HG02642 (cell line): Measurements from ENCODE around the gene GLIS2.

ENCODE experiments used
- ATAC-seq: cut with Tn5 transposase; IDR thresholded peaks from one replicate; pipeline ENCODE4 v1.9.1; 2021; ENCODE audit warnings: mild to moderate bottlenecking; ENCODE audit not compliant: unreplicated experiment, poor library complexity

Gene GLIS2

DNA sequence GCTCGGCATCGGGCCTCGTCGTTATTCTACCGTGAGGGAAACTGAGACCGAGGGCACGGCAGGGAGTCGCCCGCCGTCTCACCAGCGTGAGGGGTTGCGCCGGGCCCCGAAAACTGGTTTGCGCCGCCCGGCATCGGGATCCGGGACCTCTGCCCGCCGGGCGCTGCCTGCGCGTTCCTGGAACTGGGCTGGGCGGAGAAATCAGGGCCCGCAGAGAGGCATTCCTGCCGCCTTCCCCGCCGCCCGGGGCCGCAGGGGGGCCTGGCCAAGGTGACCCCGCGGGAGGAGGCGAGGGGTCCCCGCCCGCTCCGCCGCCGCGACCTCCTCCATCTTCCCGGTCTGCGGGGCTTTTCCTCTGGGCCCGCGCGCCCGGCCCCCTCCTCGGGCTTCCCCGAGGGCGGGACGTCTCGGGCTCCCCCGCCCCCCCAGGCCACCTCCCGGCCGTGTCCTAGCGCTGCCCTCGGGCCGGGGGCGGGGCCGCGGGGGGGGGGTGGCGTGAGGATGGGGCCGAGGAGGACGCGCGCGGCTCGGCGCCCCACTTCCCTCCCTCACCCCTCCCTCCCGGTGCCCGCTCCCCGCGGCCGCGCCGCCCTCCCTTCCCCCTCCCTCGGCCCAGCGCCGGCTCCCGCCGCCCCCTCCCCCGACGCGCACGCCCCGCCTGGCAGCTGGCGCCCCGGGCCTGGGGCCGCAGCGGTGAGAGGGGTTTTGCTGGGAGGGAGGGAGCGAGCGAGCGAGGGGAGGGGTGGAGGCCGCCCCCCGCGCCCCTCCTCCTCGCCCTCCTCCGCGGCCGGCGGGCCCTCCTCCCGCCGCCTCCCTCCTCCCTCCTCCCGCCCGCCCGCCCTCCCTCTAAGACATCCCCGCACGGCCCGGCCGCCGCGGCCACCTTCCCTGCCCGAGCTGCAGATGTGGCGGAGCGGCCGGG, at the start of gene GLIS2:
GLIS2 (plus strand) TSS at position 882 of the 922 bp plus-strand sequence. CDS start 16,214 bp downstream, outside the sequence.
- no peak for ATAC-seq

DNA sequence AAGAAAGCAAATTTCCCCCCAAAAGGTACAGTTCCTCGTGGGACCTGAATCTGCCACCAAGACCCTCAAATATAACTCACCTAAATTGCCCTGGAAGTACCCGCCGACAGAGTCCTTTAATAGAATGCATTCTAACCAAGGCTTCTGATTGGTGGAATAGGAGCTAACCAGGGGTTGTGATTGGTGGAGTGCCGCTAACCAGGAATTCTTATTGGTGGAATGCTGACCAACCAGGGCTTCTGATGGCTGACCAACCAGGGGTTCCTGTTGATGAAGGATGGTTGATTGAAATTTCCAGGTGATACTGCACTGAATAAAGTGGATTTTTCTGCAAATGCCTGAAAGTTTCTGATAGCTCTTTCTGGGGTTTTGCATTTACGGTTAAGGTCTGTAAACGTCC, 49.5 kb upstream of the GLIS2 start:
- no peak for ATAC-seq

DNA sequence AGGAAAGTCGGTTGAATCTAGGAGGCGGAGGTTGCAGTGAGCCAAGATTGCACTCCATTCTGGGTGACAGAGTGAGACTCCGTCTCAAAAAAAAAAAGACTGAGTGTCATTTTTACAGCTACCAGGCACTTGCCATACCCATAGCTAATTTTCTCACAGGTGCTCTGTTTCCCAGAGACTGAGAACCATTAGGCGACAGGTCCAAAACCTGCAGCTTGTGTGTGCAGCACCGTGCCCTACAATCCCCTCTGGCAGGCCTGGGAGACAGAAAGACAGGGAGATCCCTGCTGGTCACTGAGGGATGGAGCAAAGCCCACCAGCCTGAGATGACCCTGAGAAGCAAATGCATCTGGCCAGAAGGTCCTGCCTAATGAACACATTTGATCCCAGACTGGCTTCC, 45.8 kb upstream of the GLIS2 start:
- no peak for ATAC-seq

DNA sequence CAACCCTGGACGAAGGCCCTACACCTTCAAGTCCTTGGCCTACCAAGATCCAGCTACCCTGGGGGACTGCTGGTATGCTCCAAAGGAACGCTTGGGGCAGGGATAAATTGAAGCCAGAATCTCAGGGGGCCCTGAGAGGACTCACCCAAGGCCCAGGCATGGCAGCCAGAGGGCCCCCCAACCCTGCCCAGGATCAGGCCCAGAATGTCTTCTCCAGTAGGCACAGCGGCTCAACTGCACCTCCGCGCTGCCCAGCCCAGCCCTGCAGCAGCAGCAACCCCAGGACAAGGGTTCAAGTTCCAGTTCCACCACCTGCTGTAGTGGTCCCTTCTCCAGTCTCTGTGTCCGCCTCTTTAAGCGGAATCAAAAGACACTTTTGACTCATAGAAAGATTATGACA, 45.3 kb upstream of the GLIS2 start:
- no peak for ATAC-seq

DNA sequence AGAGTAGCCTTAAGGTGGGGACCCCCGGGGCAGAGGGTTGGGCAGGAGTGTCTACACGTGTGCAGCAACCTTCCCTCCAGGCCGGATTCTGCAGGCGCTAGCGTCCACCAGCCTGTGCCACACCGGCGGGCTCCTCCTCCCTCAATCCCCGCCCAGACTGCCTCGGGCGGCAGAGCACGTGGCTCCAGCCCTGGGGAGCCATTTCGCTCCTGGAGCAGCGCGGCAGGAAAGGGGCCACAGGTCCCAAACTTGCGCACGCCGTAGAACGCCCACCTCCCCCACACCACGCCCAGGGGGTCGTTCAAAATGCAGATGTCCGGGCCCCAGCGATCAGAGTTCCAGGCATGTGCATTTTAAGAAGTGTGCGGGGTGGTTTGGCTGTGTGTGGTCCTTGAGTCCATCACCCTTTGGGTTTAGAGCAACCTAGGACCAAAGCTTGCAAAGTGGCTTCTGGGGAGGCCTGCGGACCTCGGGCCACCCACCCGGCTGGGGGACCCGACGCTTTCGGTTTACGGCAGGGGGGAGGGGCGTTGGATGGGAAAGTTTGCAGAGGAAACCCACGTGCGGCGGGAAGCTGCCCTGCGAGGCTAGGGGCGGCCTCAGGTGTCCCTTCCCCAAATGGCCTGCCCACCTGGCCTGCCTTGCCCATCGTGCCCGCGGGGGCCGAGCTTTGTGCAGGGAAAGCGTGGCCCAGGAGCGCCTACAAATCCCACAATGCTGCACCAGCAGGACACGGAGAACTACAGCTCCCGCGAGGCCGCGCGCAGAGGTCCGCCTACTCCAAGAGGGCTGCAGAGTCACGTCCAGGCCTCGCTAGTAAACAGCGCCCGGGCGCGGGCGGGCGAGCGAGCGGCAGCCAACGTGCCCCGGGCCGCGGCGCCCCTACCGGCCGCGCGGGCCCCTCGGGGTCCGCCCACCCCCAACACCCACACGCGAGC, 44.4 kb upstream of the GLIS2 start:
- peak; percentile 68 for ATAC-seq

DNA sequence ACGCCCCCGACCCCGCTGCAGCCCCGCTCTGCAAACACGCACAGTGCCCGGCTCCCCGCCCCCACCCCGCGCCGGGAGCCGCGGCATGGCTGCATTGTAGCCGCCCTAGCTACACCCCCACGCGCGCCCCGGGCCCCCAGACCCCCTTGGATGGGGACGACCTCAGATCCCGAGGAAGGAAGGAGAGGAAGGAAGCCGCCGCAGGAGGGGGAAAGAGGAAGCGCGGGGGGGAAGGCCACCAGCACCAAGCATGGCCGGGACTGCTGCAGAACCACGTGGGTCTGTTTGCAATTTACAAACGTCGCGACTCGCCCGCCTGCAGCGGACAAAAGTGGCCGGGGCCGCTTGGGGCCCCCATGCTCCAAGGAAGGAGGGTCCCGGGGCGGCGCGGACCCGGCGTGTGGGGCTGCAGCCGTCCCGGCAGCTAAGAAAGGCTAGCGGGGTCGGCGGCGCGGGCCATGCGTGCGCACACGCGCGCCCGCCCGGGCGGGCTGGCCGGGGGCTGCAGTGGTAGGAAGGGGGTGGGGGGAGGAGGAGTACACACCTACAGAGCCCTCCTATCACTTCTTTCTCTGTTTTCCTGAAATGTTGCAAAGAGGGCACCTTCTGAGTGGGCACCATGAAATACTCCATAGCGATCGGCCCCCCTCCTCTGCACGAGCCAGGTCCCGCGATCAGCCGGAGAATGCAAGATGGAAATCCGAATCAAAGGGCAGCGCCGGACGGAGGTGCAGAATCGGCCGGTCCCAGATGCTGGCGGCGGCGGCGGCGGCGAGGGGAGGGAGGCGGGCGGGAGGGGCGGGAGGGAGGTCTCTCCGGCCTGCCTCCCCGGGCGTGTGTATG, 43.5 kb upstream of the GLIS2 start:
- peak; percentile 12 for ATAC-seq

DNA sequence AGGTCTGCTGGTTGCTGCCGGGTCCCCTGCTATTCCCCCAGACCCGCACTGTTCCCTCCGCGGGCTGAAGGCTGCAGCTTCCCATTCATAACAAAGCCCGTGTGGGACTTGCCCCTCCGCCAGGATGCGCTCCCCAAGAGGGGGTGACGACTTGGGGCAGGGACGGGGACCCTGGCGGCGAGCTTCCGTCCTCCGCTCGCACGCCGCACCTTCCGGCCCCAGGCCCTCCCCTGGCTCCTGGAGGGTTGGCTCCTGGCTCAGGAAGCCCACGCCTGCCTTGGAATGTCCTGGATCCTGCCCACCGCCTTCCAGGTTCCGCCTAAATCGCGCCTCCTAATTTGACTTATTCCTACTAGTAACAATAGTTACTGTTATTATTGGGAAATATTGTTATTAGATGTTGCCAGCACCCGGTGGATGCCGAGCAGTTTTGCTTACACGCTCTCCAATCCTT, 42.0 kb upstream of the GLIS2 start:
- peak; percentile 20 for ATAC-seq

DNA sequence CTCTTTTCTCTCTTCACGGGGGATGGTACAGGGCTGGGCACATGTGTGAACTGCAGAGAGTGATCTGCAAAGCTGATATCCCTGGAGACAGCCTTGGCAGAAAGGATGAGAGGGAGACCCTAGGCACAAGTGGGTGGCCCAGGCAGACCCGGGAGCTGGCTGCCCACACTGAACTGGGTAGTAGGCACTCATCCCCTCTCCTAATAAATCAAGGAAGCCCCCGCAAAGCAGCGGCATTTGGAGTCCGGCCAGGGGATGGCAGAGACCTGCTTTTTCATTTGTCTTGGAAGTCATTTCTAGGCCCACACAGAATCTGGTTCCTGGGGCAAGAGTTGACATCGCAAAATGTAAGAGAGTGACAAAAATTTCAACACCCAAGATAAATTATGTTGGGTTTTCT, 40.0 kb upstream of the GLIS2 start:
- ATAC-seq = no peak

DNA sequence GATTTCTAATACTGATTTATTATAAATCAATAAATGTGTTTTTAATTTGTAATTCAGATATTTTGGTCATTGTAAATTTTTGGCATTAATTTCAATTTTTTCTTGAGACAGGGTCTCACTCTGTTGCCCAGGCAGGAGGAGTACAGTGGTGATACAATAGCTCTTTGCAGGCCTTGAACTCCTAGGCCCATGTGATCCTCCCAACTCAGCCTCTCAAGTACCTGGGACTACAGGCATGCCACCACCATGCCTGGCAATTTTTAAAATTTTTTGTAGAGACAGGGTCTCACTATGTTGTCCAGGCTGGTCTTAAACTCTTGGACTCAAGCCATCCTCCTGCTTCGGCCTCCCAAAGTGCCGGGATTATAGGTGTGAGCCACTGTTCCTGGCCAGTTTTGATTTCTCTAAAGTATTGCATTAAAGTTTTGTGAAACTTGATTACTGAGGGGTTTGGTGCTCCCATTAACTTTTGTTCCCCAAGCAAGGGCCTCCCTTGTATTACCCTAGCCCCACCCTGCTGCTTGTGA, 37.8 kb upstream of the GLIS2 start:
- no peak for ATAC-seq

DNA sequence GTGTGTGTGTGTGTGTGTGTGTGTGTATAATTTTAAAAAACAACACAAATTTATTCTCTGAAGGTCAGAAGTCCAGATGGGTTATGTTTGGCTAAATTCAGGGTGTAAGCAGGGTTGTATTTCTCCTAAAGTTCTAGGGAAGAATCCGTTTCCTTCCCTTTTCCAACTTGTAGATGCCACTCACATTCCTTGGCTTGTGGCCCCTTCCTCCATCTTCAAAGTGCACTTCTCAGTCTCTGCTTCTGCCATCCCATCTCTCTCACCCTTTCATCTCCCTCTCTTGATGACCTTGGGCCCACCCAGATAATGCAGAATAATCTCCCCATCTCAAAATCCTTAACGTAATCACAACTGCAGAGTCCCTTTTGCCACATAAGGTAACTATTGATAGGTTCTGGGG, 35.2 kb upstream of the GLIS2 start:
- no peak for ATAC-seq

DNA sequence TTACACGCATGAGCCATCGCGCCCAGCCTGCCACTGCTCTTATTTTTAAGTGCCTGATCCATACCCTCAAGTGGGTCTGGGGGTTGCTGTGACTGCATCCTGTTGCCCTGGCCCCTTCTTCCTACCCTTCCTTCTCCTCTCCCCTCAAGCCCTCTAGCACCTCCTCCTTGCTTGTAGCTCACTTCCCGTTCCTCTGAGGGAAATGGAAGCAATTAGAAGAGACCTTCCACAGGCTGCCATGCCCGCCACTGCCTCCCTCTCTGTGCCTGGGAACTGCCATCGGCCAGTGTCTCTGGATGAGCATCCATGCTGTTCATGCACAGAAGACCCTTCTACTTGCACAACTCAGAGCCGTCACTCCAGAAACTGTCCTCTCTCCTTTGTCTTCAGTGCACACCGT, 32.4 kb upstream of the GLIS2 start:
- ATAC-seq = no peak

DNA sequence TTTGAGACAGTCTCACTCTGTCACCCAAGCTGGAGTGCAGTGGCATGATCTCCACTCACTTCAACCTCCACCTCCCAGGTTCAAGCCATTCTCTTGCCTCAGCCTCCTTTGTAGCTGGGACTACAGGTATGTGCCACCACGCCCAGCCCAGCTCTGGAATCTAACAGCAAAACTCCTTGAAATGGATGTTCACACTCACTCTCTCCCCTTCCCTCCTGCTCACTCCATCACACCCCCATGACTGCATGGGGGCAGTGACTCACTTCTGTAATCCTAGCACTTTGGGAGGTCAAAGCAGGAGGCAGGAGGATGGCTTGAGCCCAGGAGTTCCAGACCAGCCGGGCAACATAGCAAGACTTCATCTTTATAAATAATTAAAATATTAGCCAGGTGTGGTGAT, 31.9 kb upstream of the GLIS2 start:
- ATAC-seq = no peak

DNA sequence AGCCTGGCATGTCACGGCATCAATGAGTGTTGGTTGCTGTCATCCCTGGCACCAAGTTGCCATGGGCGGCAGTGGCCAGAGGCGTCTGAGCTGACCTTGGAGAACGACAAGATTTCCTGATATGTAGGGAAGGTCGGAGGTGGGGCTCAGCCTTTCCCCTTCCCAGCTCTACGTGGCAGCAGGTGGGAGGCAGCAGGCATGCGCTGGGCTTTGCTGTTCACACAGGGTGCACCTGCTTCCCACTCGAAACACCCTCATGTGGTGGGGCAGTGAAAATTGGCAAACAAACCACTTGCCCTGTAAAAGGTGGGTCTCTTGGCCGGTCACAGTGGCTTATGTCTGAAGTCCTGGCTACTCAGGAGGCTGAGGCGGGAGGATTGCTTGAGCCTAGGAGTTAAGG, 30.7 kb upstream of the GLIS2 start:
- ATAC-seq = no peak

DNA sequence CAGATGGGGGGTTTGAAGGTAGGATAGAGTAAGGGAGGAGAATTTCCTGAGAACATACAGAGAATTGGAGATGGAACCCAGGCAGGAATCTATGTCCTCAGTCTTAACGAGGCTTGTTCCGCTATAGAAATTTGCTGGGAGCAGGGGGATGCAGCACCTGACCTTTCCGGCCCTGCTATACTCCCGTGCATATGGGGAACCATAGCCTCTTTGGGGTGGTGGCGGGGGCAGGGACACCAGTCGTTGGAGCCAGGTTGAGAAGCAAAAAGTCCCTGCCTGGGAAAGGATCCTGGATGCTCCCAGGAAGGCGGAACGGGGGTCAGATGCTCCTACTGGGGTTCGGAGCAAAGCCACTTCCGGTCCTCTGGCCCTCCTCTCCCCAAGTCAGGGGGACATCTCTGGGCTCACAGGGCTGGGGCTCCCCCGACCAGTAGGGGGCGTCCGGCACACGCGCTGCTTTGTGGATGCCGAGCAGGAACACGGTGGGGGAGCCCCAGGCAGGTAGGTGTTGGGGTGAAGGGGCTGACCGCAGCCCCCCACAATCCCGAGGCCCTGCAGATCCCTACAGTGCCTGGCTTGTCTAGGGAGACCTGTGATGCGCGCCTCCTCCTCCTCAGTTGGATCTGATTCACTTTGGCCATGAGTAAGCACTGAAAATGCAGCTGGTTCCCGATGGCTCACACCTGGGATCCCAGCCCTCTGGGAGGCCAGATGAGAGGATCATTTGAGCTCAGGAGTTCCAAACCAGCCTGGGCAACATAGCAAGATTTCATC, 27.5 kb upstream of the GLIS2 start:
- peak; percentile 76 for ATAC-seq

DNA sequence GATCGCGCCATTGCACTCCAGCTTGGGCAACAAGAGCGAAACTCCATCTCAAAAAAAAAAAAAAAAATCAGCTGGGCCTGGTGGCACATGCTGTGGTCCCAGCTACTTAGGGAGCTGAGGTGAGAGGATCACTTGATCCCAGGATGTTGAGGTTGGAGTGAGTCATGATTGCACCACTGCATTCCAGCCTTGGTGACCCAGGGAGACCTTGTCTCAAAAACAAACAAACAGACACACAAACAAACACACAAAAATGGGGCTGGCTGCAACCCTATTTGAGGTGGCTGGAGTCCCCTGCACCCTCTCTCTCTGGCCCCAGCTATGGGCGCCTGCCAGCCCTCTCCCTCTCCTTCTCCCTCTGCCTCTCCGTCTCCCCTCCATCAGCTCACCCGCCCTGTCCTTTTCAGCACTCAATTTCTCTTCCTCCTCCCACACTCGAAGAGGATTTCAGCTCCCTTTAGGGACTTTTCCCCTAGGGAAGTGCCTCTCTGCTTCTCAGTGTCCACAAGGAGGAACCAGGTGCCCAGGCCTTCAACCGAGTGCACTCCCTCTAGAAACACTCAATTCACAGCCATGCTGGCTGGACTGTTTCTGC, 25.5 kb upstream of the GLIS2 start:
- ATAC-seq = no peak

DNA sequence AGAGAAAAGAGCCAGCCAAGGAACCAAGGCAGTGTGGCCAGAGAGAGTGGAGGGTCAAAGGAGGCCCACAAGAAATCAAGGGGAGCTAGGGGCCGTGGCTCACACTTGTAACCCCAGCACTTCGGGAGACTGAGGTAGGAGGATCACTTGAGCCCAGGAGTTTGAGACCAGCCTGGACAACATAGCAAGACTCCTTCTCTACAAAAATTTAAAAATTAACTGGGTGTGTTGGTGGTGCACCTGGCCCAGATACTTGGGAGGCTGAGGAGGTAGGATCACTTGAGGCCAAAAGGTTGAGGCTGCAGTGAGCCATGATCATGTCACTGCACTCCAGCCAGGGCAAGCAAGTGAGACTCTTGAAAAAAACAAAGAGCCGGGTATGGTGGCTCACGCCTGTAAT, 24.2 kb upstream of the GLIS2 start:
- no peak for ATAC-seq

DNA sequence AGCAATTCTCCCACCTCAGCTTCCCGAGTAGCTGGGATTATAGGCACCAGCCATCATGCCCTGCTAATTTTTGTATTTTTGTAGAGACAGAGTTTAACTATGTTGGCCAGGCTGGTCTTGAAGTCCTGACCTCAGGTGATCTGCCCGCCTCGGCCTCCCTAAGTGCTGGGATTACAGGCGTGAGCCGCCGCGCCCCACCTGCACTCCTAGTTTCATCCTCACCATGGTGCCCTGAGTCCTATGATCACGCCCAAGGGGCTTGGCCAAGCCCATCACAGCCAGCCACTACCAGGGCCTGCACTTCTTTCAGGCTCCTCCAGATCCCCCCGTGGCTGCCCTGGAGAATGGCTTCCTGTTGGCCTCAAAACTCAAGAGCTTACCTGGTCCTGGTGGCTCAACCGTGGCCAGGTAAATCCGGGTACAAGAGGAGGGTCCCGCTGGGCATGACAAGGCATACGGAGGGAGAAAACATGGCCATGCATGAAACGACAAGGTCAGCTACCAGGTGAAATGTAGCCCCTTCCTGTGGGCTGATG, 22.6 kb upstream of the GLIS2 start:
- no peak for ATAC-seq

DNA sequence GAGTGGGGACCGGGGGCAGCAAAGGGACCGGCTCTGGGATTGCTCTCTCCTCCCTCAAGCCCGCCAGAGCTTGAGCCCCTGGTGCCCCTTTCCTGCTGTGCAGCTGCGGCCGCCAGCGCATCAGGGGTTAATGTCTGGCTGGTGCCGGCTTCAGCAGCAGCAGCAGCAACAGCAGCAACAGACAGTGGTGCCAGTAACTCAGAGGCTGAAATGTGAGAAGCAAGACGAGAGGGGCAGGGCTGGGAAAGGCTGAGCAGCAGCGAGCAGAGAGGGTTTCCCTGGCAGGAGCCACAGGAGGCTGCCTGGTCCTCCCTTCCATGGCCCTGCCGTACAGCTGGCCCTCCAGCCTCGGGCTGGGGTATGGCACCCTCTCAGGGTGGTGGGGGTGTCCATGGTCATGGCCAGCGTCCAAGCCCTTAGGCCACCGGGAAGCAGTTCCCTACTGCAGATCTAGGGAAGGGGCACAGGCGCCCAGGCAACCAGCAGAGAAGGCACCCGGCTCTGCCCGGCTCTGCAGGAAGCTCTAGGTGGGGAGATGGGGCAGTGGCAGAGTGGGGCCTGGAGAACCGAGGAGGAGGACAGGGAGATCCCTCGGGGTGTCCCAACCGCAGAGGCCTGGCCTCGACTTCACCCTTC, 21.9 kb upstream of the GLIS2 start:
- no peak for ATAC-seq
